Esophagus muscularis mucosa (tissue), 4 donors: Measurements from ENCODE around the gene HSPBAP1. TPM values are rescaled to one million over a fixed set of nuclear protein-coding genes. Genes with fewer than 3 reads are reported as not detected.
"Not testable (repeated sequence)": the region's sequence is repeated elsewhere in the genome, so short reads cannot be mapped to it uniquely, and the experiment has no call there.

Experiments used
- DNase-seq: peaks from one replicate; pipeline ENCODE4 v3.0.0-alpha.2; 2017; ENCODE audit errors: extremely low spot score
- H3K27ac ChIP-seq, 4 donors: fragments of 200-600 bp; sonication (generic); replicated peaks in 1 of 4; 1 replicate in 3 of 4; 2 replicates in 1 of 4; pipeline ENCODE4 v1.5.1; 2016 to 2019; ENCODE audit warnings: mild to moderate bottlenecking in 1 of 4
- H3K27me3 ChIP-seq, 4 donors: fragments of 200-600 bp; sonication (generic); one replicate each; pipeline versions ENCODE4 v1.5.1 to v1.6.0; 2016 to 2019
- H3K36me3 ChIP-seq, 4 donors: fragments of 200-600 bp; sonication (generic); one replicate each; pipeline ENCODE4 v1.5.1; 2016 to 2019
- H3K4me1 ChIP-seq, 4 donors: fragments of 200-600 bp; sonication (generic); one replicate each; pipeline ENCODE4 v1.5.1; 2016 to 2019
- H3K4me3 ChIP-seq, 4 donors: fragments of 200-600 bp; sonication (generic); 1 replicate in 2 of 4; 2 replicates in 2 of 4; pipeline ENCODE4 v1.5.1; 2016 to 2019; ENCODE audit warnings: mild to moderate bottlenecking in 4 of 4, moderate library complexity in 1 of 4
- H3K9me3 ChIP-seq, 4 donors: fragments of 200-600 bp; sonication (generic); 1 replicate in 3 of 4; 2 replicates in 1 of 4; pipeline ENCODE4 v1.5.1; 2016 to 2019
- EP300 ChIP-seq: sonication (generic); formaldehyde crosslinking; IDR thresholded peaks from one replicate; pipeline ENCODE4 v1.6.1; 2017; ENCODE audit warnings: antibody characterized with exemption
- POLR2A ChIP-seq: fragments of 450-650 bp; IDR thresholded peaks from one replicate; pipeline ENCODE4 v1.6.1; 2017; ENCODE audit warnings: antibody characterized with exemption, moderate library complexity, mild to moderate bottlenecking, low read depth
- POLR2AphosphoS5 ChIP-seq, 2 donors: sonication (generic); formaldehyde crosslinking; IDR thresholded peaks; one replicate each; pipeline ENCODE4 v1.6.1; 2017; ENCODE audit warnings: antibody characterized with exemption in 2 of 2
- WGBS: methylation state at CpG from one replicate; pipeline ENCODE4 v1.1.5; 2018; 5-methylcytosine and 5-hydroxymethylcytosine counted together
- intact Hi-C: fragments of 100-400 bp; cut with DNase I; formaldehyde crosslinking; loops from one replicate; pipeline ENCODE4 v1.15.1; 2023
- total RNA-seq, 4 donors: library from RNA; depleted of rRNA; stranded (reverse); fragments of >200 nt; gene quantifications; one replicate each; pipeline versions ENCODE4 v1.1.0 to v1.2.1, GENCODE V29; 2016
- TF ChIP-seq, protein P1 (sequence below), 3 experiments: fragments of 200-600 bp in 2 of 3; fragments of 450-650 bp in 1 of 3; sonication (generic) in 2 of 3; IDR thresholded peaks; one replicate each; pipeline ENCODE4 v1.5.1; 2017 to 2019; ENCODE audit warnings: antibody characterized with exemption in 3 of 3, mild to moderate bottlenecking in 2 of 3, moderate library complexity in 1 of 3

HSPBAP1 gene
- total RNA-seq, 4 donors from 2014 or later: 5.5 to 14.5 (median 8.2) TPM

DNA sequence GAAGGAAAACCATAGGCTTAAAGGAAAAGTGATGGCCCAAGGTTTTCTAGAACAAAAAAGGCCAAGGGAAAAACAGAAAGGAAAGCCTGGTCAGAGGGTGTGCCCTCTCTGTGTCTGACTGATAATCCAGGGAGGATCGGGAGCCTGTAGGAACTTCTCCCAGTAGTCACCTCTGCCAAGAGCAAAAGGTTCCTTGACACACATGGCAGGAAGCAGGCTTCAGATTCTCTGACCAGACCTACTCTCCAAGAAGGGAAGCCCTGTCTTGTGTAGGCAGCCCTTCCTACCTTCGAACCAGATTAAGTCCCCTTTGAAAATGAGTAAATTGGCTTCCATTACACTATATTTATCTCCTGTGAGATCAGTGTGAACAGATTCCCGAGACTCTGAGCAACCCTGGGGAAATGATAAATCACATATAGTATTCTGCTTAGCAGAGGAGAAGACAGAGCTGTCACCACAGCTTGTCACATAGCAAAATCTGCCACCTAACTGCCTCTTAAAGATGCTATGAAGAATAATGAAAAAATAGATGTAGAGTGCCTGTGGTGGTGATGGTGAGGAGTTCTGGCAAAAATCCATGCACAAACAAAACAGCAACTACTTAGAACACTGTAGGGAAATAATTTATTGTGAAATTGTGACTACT is 74.2 kb downstream of the HSPBAP1 start:
- Histone ChIP-seq H3K4me1 (no peaks in the 10 kb centered on the region), H3K9me3 (no peaks in the 10 kb centered on the region), H3K36me3 (peaks cover 8 to 71% (median 53%) of the 10 kb centered on the region in 4 donors), H3K4me3 (no peak overlapping the region), H3K27ac (no peak overlapping the region), H3K27me3 (no peaks in the 10 kb centered on the region)
- 83% methylated on average over 3 of the region's 3 CpGs for WGBS
- DNase-seq: no peak
- intact Hi-C loops: no loop called here
- TF ChIP-seq, protein P1, sequence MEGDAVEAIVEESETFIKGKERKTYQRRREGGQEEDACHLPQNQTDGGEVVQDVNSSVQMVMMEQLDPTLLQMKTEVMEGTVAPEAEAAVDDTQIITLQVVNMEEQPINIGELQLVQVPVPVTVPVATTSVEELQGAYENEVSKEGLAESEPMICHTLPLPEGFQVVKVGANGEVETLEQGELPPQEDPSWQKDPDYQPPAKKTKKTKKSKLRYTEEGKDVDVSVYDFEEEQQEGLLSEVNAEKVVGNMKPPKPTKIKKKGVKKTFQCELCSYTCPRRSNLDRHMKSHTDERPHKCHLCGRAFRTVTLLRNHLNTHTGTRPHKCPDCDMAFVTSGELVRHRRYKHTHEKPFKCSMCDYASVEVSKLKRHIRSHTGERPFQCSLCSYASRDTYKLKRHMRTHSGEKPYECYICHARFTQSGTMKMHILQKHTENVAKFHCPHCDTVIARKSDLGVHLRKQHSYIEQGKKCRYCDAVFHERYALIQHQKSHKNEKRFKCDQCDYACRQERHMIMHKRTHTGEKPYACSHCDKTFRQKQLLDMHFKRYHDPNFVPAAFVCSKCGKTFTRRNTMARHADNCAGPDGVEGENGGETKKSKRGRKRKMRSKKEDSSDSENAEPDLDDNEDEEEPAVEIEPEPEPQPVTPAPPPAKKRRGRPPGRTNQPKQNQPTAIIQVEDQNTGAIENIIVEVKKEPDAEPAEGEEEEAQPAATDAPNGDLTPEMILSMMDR (IDR thresholded peaks at IDR 0.05): no peak
- TF ChIP-seq POLR2AphosphoS5 (IDR thresholded peaks at IDR 0.05): no peak
- TF ChIP-seq EP300: no peak
- TF ChIP-seq POLR2A: no peak

DNA sequence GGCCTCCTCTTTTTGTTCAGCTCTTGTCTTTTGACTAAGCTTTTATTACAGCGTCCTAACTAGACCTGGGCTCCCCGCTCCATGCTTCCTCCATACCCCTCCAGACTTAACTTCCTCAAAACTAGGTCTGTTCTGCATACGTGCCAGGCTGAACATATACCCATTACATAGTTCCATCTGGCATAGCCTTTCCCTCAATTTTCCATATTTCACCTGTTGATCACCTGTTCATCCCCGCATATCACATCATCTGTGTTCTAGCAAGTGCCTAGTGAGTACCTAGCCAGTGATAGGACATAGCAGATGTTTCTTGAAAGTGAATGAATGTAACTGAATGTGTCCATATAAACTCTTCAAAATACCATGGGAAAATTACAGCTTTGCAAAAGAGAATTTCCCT is 77.0 kb downstream of the HSPBAP1 start:
- no peak for TF ChIP-seq POLR2A
- TF ChIP-seq EP300: no peak
- TF ChIP-seq, protein P1 (IDR thresholded peaks at IDR 0.05): no peak
- no peak for TF ChIP-seq POLR2AphosphoS5 (IDR thresholded peaks at IDR 0.05)
- WGBS: 91% methylated on average over 4 of the region's 4 CpGs
- H3K27me3 ChIP-seq: no peaks in the 10 kb centered on the region
- no peak overlapping the region for H3K4me3 ChIP-seq
- no peaks in the 10 kb centered on the region for H3K9me3 ChIP-seq
- H3K4me1 ChIP-seq: no peaks in the 10 kb centered on the region
- H3K27ac ChIP-seq: no peak overlapping the region
- DNase-seq: no peak
- peaks cover 29 to 95% (median 72%) of the 10 kb centered on the region in 4 donors for H3K36me3 ChIP-seq
- intact Hi-C loops: no loop called here

DNA sequence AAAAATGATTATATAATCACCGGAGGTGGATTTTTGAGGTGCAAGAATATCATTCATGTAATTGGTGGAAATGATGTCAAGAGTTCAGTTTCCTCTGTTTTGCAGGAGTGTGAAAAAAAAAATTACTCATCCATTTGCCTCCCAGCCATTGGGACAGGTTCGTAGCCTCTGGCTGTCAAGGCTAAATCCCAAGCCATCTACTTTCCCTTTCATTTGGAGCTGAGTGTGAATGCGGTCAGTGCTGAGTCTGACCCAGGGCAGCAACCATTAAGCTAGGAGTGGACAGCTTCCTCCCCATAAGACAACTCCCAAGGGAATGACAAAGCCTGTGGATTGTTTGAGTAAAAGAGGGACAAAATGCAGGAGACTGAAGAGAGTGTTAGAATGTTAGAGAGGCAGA is 79.4 kb downstream of the HSPBAP1 start:
- H3K9me3 ChIP-seq: no peaks in the 10 kb centered on the region
- intact Hi-C loops: no loop called here
- 81% methylated on average over 3 of the region's 3 CpGs for WGBS
- DNase-seq: no peak
- TF ChIP-seq EP300 (no peak), POLR2AphosphoS5 (IDR thresholded peaks at IDR 0.05) (no peak), POLR2A (no peak)
- TF ChIP-seq, protein P1 (IDR thresholded peaks at IDR 0.05): no peak
- H3K4me3 ChIP-seq: no peak overlapping the region
- H3K27ac ChIP-seq: no peak overlapping the region
- H3K36me3 ChIP-seq: peaks cover 29 to 84% (median 60%) of the 10 kb centered on the region in 4 donors
- no peaks in the 10 kb centered on the region for H3K27me3 ChIP-seq
- no peaks in the 10 kb centered on the region for H3K4me1 ChIP-seq

DNA sequence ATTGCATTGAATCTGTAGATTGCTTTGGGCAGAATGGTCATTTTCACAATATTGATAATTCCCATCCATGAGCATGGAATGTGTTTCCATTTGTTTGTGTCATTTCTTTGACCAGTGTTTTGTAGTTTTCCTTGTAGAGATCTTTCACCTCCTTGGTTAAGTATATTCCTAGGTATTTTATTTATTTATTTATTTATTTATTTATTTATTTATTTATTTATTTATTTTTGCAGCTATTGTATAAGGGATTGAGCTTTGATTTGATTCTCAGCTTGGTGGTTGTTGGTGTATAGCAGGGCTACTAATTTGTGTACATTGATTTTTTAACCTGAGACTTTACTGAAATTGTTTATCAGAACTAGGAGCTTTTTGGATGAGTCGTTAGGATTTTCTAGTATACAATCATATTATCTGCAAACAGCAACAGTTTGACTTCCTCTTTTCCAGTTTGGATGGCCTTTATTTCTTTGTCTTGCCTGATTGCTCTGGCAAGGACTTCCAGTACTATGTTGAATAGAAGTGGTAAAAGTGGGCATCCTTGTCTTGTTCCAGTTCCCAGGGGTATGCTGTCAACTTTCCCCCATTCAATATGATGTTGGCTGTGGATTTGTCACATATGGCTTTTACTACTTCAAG is 82.9 kb downstream of the HSPBAP1 start:
- H3K9me3 ChIP-seq, DNase-seq, H3K27ac ChIP-seq, H3K27me3 ChIP-seq, H3K4me3 ChIP-seq, intact Hi-C loops, H3K4me1 ChIP-seq: not testable (repeated sequence)
- WGBS: 90% methylated on average over 1 of the region's 1 CpG
- peaks cover 29 to 73% (median 40%) of the 10 kb centered on the region in 4 donors for H3K36me3 ChIP-seq

DNA sequence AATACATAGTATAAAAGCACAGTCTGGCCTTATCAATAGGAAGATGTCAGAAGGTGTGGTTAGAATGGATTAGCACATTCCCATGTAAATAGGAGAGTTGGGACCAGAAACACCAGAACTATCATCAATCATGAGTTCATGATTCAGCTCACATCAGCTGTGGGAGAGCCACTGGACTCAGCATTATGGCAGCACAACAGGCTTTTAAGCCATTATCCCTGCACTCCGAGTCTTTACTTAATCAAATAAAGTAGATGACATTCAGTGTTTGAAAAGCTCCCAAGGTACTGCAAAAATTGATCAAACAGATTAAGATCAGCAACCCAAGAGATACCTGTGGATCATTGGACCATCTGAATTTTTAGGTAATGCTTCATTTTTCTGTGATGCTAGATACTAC is 88.3 kb downstream of the HSPBAP1 start:
- no peaks in the 10 kb centered on the region for H3K9me3 ChIP-seq
- no peak for DNase-seq
- no peaks in the 10 kb centered on the region for H3K4me1 ChIP-seq
- no peaks in the 10 kb centered on the region for H3K27me3 ChIP-seq
- H3K36me3 ChIP-seq: peaks cover 18 to 74% (median 45%) of the 10 kb centered on the region in 4 donors
- no peak overlapping the region for H3K4me3 ChIP-seq
- TF ChIP-seq EP300 (no peak), POLR2A (no peak), POLR2AphosphoS5 (IDR thresholded peaks at IDR 0.05) (no peak)
- TF ChIP-seq, protein P1 (IDR thresholded peaks at IDR 0.05): no peak
- H3K27ac ChIP-seq: no peak overlapping the region
- 94% methylated on average over 1 of the region's 1 CpG for WGBS
- intact Hi-C loops: no loop called here
